Measurements from ENCODE around the gene COIL. TPM values are rescaled to one million over a fixed set of nuclear protein-coding genes. Genes with fewer than 3 reads are reported as not detected.
A peak's percentile ranks its signal among the peaks of the same experiment; 100 is the strongest.
"Not testable (repeated sequence)": the region's sequence is repeated elsewhere in the genome, so short reads cannot be mapped to it uniquely, and the experiment has no call there.

Gene COIL
- total RNA-seq, 2 donors from 2014 or later, result 5.0 to 9.9 TPM

GRCh38 chr17:56985371-56986162, 24.7 kb upstream of the COIL start:
- H3K36me3 ChIP-seq, result peaks cover 25% of the 10 kb centered on the region
- no peak for ATAC-seq (ENCODE audit: insufficient number of reproducible peaks, low FRiP score, low read depth)

GRCh38 chr17:56983366-56983765, 22.5 kb upstream of the COIL start:
- H3K4me3 ChIP-seq, result no peak overlapping the region
- H3K4me1 ChIP-seq (ENCODE audit: control insufficient read depth in 1 of 2, low read depth in 2 of 2), result peaks cover 3 to 10% of the 10 kb centered on the region in 2 donors
- no peak for TF ChIP-seq CTCF (IDR thresholded peaks at IDR 0.05)
- DNase-seq (ENCODE audit: low spot score) (no peak), ATAC-seq (ENCODE audit: insufficient number of reproducible peaks, low FRiP score, low read depth) (no peak)
- no peaks in the 10 kb centered on the region for H3K27me3 ChIP-seq (replicated peaks; ENCODE audit: insufficient read depth)
- peaks cover 23% of the 10 kb centered on the region for H3K36me3 ChIP-seq
- no peak overlapping the region for H3K27ac ChIP-seq
- H3K9me3 ChIP-seq, result no peaks in the 10 kb centered on the region

More at GRCh38 chr17:56985371-56986162, 24.7 kb upstream of the COIL start:
- no peak for DNase-seq (ENCODE audit: low spot score)
- Histone ChIP-seq H3K4me3 (no peak overlapping the region), H3K4me1 (ENCODE audit: control insufficient read depth in 1 of 2, low read depth in 2 of 2) (no peaks in the 10 kb centered on the region), H3K27me3 (replicated peaks; ENCODE audit: insufficient read depth) (no peaks in the 10 kb centered on the region), H3K27ac (no peak overlapping the region), H3K9me3 (no peaks in the 10 kb centered on the region)
- no peak for TF ChIP-seq CTCF (IDR thresholded peaks at IDR 0.05)

- Histone ChIP-seq H3K36me3 (peaks cover 20% of the 10 kb centered on the region), H3K4me3 (no peak overlapping the region), H3K27me3 (replicated peaks; ENCODE audit: insufficient read depth) (no peaks in the 10 kb centered on the region), H3K27ac (no peak overlapping the region), H3K9me3 (no peaks in the 10 kb centered on the region), H3K4me1 (ENCODE audit: control insufficient read depth in 1 of 2, low read depth in 2 of 2) (peaks cover 3 to 12% of the 10 kb centered on the region in 2 donors)
- TF ChIP-seq CTCF (IDR thresholded peaks at IDR 0.05), result no peak
- no peak for ATAC-seq (ENCODE audit: insufficient number of reproducible peaks, low FRiP score, low read depth)
- DNase-seq (ENCODE audit: low spot score), result no peak
Observed at GRCh38 chr17:56982312-56982711, 21.5 kb upstream of the COIL start.

- not testable (repeated sequence) for H3K27ac ChIP-seq; H3K4me3 ChIP-seq; H3K27me3 ChIP-seq (replicated peaks; ENCODE audit: insufficient read depth); ATAC-seq (ENCODE audit: insufficient number of reproducible peaks, low FRiP score, low read depth); DNase-seq (ENCODE audit: low spot score); H3K9me3 ChIP-seq
- Histone ChIP-seq H3K4me1 (ENCODE audit: control insufficient read depth in 1 of 2, low read depth in 2 of 2) (peaks cover 9 to 18% of the 10 kb centered on the region in 2 donors), H3K36me3 (peaks cover 12% of the 10 kb centered on the region)
Observed at GRCh38 chr17:56980526-56980925, 19.7 kb upstream of the COIL start.

GRCh38 chr17:56979091-56979480, 18.2 kb upstream of the COIL start:
- H3K36me3 ChIP-seq, result peaks cover 1% of the 10 kb centered on the region
- no peaks in the 10 kb centered on the region for H3K27me3 ChIP-seq (replicated peaks; ENCODE audit: insufficient read depth)
- TF ChIP-seq CTCF (IDR thresholded peaks at IDR 0.05), result no peak
- ATAC-seq (ENCODE audit: insufficient number of reproducible peaks, low FRiP score, low read depth), result no peak
- peak overlapping the region; percentile 93 for H3K4me3 ChIP-seq
- no peak for DNase-seq (ENCODE audit: low spot score)
- peaks cover 9 to 18% of the 10 kb centered on the region in 2 donors for H3K4me1 ChIP-seq (ENCODE audit: control insufficient read depth in 1 of 2, low read depth in 2 of 2)
- H3K9me3 ChIP-seq, result no peaks in the 10 kb centered on the region
- H3K27ac ChIP-seq, result peak overlapping the region in 1 of 2 donors; percentile 55
